Lung (tissue), 12 donors: ENCODE data around the gene STX8. TPM values are rescaled to one million over a fixed set of nuclear protein-coding genes. Genes with fewer than 3 reads are reported as not detected.
A peak's percentile ranks its signal among the peaks of the same experiment; 100 is the strongest.

ENCODE experiments used
- ATAC-seq: fragments of 200-7000 bp; cut with Tn5 transposase; one replicate; pipeline ENCODE4 v1.9.1; 2020; ENCODE audit warnings: moderate number of reproducible peaks; ENCODE audit not compliant: insufficient read depth, low FRiP score
- DNase-seq, 3 donors: peaks; one replicate each; pipeline ENCODE4 v3.0.0-alpha.2; 2013 to 2017
- H3K27ac ChIP-seq, 2 donors: one replicate each; pipeline ENCODE4 v1.5.1; 2013; ENCODE audit warnings: mild to moderate bottlenecking in 2 of 2, moderate library complexity in 2 of 2, control low read depth in 1 of 2, inconsistent platforms in 1 of 2, low read depth in 1 of 2, low read length in 1 of 2
- H3K27me3 ChIP-seq, 3 donors: one replicate each; pipeline ENCODE4 v1.5.1; 2013; ENCODE audit warnings: low read length in 2 of 3; ENCODE audit not compliant: control insufficient read depth in 3 of 3, insufficient read depth in 3 of 3
- H3K36me3 ChIP-seq, 4 donors: one replicate each; pipeline ENCODE4 v1.5.1; 2013; ENCODE audit warnings: low read length in 4 of 4, mild to moderate bottlenecking in 1 of 4, moderate library complexity in 1 of 4; ENCODE audit not compliant: control insufficient read depth in 4 of 4, insufficient read depth in 4 of 4
- H3K4me1 ChIP-seq, 5 donors: one replicate each; pipeline ENCODE4 v1.5.1; 2013; ENCODE audit warnings: low read length in 5 of 5, mild to moderate bottlenecking in 2 of 5, moderate library complexity in 1 of 5; ENCODE audit not compliant: control insufficient read depth in 5 of 5, insufficient read depth in 5 of 5
- H3K4me3 ChIP-seq: one replicate; pipeline ENCODE4 v1.5.1; 2013; ENCODE audit warnings: mild to moderate bottlenecking, control low read depth, moderate library complexity
- H3K9ac ChIP-seq, 2 donors: one replicate each; pipeline ENCODE4 v1.5.1; 2013; ENCODE audit warnings: low read length in 2 of 2, control low read depth in 1 of 2; ENCODE audit not compliant: insufficient read depth in 1 of 2
- H3K9me3 ChIP-seq, 4 donors: one replicate each; pipeline ENCODE4 v1.5.1; 2013; ENCODE audit warnings: low read length in 3 of 4, mild to moderate bottlenecking in 1 of 4, moderate library complexity in 1 of 4; ENCODE audit not compliant: control insufficient read depth in 4 of 4, insufficient read depth in 3 of 4
- WGBS, 2 donors: extraction: QIAGEN DNeasy Blood & Tissue Kit; methylation state at CpG; one replicate each; pipeline ENCODE4 v1.1.7; 2013; 5-methylcytosine and 5-hydroxymethylcytosine counted together
- polyA plus RNA-seq, 2 donors: library from polyadenylated mRNA; stranded (reverse); fragments of 200-250 nt; gene quantifications; one replicate each; pipeline ENCODE4 v1.2.1, GENCODE V29; 2013
- total RNA-seq, 2 donors: library from RNA; depleted of rRNA in 1 of 2; stranded (reverse); fragments of >200 nt in 1 of 2; gene quantifications; one replicate each; pipeline ENCODE4 v1.2.1, GENCODE V29; 2014 to 2021
- TF ChIP-seq, protein P1 (sequence below): IDR thresholded peaks from 2 replicates; pipeline ENCODE4 v1.5.1; 2012; ENCODE audit warnings: mild to moderate bottlenecking; ENCODE audit errors: control extremely low read depth, extremely low read depth
- donor health status: control.
- donor health status: control.
- donor health status: Bipolar disorder and iron deficiency.
- donor health status: healthy.
- donor health status: DM: yes; HTN: yes; CAD: no.

STX8 gene
- total and polyA plus RNA-seq, 4 donors = 36.5 to 81.1 (median 63.2) TPM

DNA sequence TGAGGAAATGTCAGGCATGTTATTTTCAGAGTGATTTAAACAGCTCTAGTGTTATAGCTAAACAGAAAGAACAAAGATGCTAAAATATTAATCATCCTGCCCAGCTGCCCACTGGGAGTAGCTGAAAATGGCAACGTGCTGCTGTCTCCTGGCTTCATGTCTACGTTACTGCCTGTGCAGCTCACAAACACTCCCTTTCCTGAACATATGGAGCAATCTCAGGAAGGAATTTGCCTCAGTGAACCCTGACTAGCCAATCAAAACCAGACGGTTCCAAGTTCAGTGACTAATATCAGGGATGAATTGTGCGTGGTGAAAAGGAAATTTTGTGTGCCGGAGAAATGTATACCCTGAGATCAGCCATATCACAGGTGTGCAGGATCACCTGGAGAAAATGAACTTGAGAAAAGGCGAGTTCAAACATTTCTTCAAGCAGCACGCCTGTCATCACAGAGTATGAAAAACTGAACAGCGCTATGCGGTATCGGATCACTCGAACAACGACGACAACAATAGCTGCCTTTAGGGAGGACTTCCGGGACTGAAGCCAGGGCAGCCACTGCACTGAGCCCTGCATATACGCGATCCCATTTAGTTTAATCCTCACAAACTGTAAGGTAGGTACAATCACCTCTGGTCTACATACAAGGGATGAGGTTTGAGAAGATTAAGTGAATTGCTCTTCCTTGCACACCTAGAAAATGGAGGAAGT lies 110.3 kb downstream of the STX8 start:
- H3K4me3 ChIP-seq = no peak overlapping the region
- H3K36me3 ChIP-seq = peaks cover 0 to 1% (median 0%) of the 10 kb centered on the region in 4 donors
- DNase-seq (peak in 1 of 3 donors; percentile 31), ATAC-seq (no peak)
- H3K27ac ChIP-seq = no peak overlapping the region
- H3K4me1 ChIP-seq = peaks cover 0 to 2% (median 0%) of the 10 kb centered on the region in 5 donors
- TF ChIP-seq, protein P1, sequence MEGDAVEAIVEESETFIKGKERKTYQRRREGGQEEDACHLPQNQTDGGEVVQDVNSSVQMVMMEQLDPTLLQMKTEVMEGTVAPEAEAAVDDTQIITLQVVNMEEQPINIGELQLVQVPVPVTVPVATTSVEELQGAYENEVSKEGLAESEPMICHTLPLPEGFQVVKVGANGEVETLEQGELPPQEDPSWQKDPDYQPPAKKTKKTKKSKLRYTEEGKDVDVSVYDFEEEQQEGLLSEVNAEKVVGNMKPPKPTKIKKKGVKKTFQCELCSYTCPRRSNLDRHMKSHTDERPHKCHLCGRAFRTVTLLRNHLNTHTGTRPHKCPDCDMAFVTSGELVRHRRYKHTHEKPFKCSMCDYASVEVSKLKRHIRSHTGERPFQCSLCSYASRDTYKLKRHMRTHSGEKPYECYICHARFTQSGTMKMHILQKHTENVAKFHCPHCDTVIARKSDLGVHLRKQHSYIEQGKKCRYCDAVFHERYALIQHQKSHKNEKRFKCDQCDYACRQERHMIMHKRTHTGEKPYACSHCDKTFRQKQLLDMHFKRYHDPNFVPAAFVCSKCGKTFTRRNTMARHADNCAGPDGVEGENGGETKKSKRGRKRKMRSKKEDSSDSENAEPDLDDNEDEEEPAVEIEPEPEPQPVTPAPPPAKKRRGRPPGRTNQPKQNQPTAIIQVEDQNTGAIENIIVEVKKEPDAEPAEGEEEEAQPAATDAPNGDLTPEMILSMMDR = no peak
- H3K9me3 ChIP-seq = no peaks in the 10 kb centered on the region
- no peak overlapping the region for H3K9ac ChIP-seq
- H3K27me3 ChIP-seq = no peaks in the 10 kb centered on the region
- 79 to 83% methylated on average over 16 of the region's 16 CpGs for WGBS, 2 donors

DNA sequence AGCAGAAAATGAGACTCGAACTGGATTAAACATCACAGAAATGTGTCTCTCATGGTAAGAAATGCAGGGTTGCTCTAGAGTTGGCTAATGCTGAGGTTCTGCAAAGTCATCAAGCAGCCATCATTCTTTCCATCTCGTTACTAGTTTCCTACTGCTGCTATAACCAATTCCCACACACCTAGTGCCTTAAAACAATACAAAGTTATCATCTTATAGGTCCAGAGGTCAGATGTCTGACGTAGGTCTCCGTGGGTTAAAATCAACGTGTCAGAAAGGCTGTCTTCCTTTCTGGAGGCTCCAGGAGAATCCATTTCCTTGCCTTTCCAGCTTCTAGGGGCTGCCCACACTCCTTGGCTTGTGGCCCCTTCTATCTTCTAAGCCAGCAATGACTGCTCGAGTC lies 118.6 kb downstream of the STX8 start:
- DNase-seq (no peak), ATAC-seq (no peak)
- WGBS, 2 donors = 90 to 96% methylated on average over 6 of the region's 6 CpGs
- H3K27me3 ChIP-seq = no peaks in the 10 kb centered on the region
- no peak overlapping the region for H3K4me3 ChIP-seq
- TF ChIP-seq, protein P1 = no peak
- peaks cover 0 to 1% (median 0%) of the 10 kb centered on the region in 4 donors for H3K36me3 ChIP-seq
- H3K27ac ChIP-seq = no peak overlapping the region
- no peak overlapping the region for H3K9ac ChIP-seq
- H3K4me1 ChIP-seq = peaks cover 0 to 3% (median 0%) of the 10 kb centered on the region in 5 donors
- H3K9me3 ChIP-seq = peaks cover 0 to 6% (median 0%) of the 10 kb centered on the region in 4 donors

DNA sequence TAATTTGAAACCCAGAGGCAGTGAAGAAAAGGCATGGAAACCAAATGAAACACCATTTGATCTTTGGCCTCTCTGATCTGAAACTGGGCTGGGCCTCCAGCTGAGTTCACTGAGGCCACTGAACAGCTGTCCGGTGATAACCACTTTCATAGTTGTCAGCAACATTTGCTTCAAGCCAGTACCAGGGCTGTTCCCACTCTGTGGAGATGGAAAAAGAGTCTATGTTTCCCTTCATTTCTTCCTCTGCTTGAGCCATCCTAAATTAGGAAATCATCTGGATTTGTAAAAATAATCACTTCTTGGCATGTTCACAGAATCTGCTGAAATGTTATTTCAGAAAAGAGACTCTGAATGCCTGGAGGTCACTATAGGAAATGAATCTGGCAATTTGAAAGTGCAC lies 119.3 kb downstream of the STX8 start:
- Histone ChIP-seq H3K36me3 (no peaks in the 10 kb centered on the region), H3K9me3 (peaks cover 0 to 6% (median 0%) of the 10 kb centered on the region in 4 donors), H3K9ac (no peak overlapping the region), H3K27ac (no peak overlapping the region), H3K27me3 (no peaks in the 10 kb centered on the region), H3K4me3 (no peak overlapping the region), H3K4me1 (peaks cover 0 to 3% (median 0%) of the 10 kb centered on the region in 5 donors)
- 84 to 93% methylated on average over 1 of the region's 1 CpG for WGBS, 2 donors
- TF ChIP-seq, protein P1 = no peak
- DNase-seq (peak in 1 of 3 donors; percentile 25), ATAC-seq (no peak)
